LNCAP (cell line): ENCODE results near the gene RPH3AL.

Experiments
- CTCF ChIP-seq: fragments of 450-650 bp; IDR thresholded peaks from 2 replicates; pipeline ENCODE4 v1.5.1; 2017; ENCODE audit warnings: mild to moderate bottlenecking

RPH3AL gene

GRCh38 chr17:250487-251300, 101.9 kb downstream of the RPH3AL start:
- no peak for TF ChIP-seq CTCF

DNA sequence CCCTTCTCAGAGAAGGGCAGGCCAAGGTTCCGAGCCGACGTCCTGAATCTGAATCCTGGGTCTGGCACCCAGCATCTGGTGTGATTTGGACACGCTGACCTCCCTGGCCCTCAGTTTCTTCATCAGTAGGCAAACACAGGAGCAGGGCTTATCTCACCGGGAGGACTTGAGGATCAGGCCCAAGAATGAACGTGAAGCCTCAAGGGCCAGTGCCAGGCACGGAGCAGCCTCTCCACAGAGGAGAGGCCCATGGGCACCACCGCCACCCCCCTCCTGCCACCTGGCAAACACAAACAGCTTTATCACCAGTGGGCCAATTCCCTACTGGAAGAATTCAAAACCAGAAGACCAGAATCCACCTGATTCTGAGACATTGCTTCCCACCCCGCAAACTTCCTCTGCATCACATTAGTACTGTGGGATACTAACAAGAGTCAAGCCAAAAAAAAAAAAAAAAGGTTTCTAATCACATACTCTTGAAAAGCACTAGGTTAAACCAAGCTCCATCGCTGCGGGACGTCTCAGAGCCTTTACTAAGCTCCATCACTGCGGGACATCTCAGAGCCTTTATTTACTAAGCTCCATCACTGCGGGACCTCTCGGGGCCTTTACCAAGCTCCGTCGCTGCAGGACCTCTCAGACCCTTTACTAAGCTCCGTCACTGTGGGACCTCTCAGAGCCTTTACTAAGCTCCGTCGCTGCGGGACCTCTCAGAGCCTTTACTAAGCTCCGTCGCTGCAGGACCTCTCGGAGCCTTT, 103.2 kb downstream of the RPH3AL start:
- no peak for TF ChIP-seq CTCF

DNA sequence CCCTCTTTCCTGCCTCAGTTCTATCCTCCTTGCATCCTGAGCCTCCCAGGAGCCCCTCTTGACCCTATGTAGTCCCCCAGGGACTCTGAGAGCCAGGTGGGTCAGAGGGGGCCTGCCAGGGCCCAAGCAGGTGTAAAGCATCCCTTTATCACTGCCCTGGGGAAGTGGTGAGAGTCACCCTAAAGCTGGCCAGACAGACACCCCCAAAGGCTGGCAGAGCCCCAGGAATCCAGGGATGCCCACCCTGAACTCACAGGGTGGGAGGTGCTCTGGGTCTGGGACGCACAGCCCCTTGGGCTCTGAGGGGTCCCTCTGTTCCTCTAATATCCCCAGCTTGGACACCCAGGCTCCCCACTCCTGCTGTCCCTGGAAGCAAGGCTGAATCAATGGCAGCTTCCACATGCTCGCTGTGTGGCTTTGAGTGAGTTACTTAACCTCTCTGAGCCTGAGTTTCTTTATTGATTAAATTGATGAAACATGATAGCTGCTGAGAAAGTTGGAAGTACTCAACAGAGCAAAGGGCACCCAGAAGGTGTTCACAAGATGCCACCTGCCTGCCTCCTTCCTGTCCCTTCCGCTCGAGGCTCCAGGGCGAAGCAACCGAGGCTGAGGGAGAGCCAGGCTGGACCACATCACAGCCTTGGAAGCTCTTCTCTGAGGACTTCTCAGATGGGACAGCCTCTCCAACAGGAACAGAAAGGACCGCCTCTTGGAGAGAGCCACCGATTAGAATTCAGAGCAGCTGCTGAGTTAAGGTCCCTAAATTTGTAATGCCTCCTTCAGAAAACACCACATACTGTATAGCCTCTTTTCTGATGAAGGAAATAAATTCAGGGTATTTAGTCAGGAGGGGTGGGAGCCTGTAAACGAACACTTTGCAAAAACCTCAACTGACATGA, 104.0 kb downstream of the RPH3AL start:
- no peak for TF ChIP-seq CTCF

GRCh38 chr17:247767-248166, 104.8 kb downstream of the RPH3AL start:
- no peak for TF ChIP-seq CTCF

DNA sequence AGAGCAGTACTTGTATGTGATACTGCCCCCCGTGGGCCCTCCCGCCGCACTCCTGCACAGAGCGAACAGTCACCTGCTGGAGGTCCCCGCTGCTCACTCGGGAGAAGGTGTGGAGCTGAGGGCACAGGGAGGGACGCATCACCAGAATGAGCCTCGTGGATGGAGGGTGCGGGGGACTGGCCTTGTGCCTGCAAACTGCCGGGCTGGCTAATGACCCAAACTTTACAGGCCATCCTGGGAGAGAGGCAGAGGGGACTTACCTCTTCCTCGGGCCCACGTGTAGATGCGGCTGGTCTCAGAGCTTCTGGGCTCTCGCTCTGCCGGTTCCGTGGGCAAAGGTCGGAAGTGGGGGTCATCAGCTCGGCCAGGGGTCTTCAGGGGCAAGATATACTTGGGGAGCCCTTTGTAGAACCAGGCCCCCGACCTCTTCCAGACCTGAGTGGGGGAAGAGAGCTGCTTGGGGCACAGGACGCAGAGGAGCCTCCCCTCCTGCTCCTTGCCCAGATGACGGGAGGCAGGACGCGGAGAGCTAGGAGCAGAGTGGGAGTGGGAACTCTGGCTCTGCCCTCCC, 105.7 kb downstream of the RPH3AL start:
- no peak for TF ChIP-seq CTCF

DNA sequence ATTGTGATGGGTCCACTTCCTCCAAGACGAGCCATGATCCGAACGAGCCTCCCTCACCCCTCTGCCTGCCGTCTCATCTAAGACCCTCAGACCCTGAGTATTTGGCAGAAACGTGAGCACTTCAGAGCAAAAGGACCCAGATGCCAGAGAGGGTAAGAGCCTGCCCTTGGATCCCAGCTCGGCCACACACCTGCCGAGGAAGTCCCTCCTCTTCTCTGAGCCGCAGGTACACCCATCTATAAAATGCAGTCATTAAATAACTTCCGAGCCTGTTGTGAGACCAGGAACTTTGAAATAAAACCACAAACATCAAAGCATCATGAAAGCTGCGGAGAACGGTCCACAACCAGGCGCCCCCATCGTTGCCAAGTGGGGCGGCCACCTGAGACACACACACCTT, 106.4 kb downstream of the RPH3AL start:
- TF ChIP-seq CTCF: no peak

- TF ChIP-seq CTCF: no peak
Measured at GRCh38 chr17:245611-246010, 107.0 kb downstream of the RPH3AL start.
